ENCODE measurements around the gene VOPP1.

DNA sequence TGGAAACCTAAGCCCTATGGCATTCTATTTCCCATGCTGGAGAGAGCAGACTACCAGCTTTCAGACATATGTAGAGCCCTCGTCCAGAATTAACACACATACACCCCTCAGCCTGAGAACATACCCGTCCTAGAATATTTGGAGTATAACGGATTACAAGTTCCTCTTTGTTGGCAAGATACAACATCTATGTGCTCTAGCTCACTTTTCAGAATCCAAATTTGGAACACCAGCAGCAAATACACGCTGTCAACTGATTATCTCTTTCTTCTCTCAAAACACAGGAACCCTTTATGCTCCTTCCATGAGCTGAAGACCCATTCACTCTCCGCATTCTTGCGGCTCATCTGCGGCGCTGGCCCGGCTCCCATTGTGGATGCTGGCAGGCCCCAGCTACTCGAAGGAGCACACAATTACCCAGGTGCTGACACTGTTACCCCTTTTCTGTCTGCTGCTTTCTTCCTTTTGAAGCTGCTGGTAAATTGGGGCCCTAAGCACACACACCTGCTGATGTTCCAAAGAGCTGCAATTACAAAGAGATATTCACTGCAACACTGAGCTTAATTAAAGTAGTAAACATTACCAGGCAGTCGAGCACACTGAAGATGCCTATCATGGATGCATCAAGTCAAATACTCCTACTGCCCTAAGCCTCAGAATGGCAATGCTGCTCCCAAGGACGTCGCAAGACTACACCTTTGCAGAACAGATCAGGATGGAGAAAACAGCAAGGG, 70.0 kb downstream of the VOPP1 start:
- TF ChIP-seq POLR2A (IDR thresholded peaks at IDR 0.05) (no peak), EP300 (IDR thresholded peaks at IDR 0.05; ENCODE audit: low read depth) (no peak), CTCF (IDR thresholded peaks at IDR 0.05) (no peak), POLR2AphosphoS5 (IDR thresholded peaks at IDR 0.05) (no peak)

Measured in transverse colon (tissue), 4 donors.